Activated CD4-positive, alpha-beta T cell treated with anti-CD3 and anti-CD28 coated beads, Interleukin-2, amount 50 U/mL, for 16 hours (primary cell): Measurements from ENCODE around the gene MYO1A.
"Not testable (repeated sequence)": the region's sequence is repeated elsewhere in the genome, so short reads cannot be mapped to it uniquely, and the experiment has no call there.

Experiments
- DNase-seq: peaks from one replicate; pipeline ENCODE4 v3.0.0-alpha.2; 2020

The MYO1A gene

GRCh38 chr12:56991319-56992246, 58.3 kb downstream of the MYO1A start:
- DNase-seq, result no peak

GRCh38 chr12:56990648-56991318, 59.1 kb downstream of the MYO1A start:
- DNase-seq, result no peak

GRCh38 chr12:56989861-56990610, 59.9 kb downstream of the MYO1A start:
- DNase-seq, result no peak

- no peak for DNase-seq
Measured at GRCh38 chr12:56988207-56988739, 61.7 kb downstream of the MYO1A start.

DNA sequence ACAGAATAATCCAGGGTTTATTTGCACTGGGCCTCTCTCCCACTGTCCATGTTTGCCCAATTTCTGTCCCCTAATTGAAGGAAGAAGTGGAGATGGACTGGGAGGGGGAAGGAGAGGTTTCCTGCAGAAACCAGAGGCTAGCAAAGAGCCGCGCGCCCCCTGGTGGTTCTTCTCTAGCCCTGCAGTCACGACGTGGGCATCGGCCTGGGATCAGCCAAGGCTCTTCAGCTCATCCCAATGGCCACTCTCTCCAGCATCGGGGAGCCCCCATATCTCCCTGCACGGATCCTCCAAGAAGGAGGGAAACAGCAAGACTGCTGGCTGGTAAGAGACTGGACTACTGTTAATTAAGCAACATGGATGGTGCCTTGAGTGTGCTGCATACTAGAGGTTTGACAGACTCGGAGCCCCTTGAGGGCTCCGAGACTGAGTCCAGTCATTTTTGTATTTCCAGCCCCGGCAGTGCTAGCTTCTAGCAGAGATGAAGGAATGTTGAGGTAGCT, 62.3 kb downstream of the MYO1A start:
- peak; percentile 71 for DNase-seq

DNA sequence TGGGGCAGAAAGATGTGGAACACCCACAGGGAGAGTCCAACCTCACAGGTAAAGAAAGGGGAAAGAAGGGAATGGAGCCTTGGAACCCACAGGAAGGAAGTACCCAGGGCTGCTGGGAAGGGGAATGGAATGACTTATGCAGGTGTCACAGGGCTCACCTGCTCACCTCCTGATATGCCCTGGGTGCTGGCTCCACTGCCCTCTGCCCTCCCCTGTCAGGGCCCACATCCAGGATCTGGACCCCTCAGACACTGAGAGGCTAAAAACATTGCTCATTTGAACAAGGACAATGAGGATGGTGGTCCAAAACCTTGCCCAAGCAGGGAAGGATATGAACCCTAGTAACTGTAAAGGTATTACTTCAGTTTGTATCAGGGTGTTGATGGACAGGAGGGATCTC, 62.9 kb downstream of the MYO1A start:
- no peak for DNase-seq

DNA sequence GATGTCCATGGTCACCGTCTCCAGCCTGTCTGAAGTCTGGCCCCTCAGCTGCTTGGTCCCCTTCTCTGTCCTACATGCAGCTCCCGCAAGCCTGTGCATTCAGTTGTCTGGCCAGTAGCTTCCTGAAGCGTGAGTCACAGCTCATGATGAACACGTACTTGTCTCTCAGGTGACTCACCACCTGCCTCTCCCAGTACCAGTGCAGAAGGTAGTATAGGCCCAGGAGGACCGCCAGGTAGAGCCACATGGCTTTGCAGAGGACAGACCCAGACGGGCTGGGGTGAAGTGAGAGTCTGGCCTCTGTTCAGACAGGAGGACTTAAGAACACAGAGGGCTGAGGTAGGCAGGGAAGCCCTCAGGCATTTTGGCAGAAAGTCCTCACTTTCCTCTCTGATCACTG, 64.2 kb downstream of the MYO1A start:
- not testable (repeated sequence) for DNase-seq

- DNase-seq, result no peak
Measured at GRCh38 chr12:56983386-56983785, 66.5 kb downstream of the MYO1A start.

- not testable (repeated sequence) for DNase-seq
Measured at GRCh38 chr12:56982578-56983236, 67.2 kb downstream of the MYO1A start.

DNA sequence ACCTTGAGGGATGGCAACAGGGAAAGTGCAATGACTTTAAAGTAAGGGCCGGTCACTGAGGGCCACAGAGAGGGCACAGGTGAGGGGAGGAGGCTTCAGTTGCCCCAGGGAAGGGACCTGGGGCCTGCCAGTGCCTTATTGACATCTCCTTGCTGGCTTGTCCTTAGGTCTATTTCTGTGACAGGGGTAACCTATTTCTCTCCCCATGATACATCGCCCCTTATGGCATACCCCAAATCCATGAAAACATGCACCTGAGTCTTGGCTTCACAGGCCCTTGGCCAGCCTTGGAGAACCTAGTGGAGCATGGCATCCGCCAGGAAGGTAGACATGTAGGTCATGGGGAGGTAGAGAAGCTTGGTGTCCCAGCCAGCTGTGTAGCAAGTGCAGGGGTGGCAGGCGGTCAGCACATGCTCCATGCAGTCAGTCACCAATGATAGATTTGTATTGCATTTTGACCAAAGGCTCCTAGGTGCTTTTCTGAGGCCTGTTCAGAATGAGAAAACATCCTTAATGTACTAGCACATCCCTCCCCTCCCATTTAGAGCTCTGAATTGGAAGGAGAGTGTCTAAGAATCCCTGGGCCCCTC, 68.9 kb downstream of the MYO1A start:
- DNase-seq, result no peak

- no peak for DNase-seq
Measured at GRCh38 chr12:56980268-56980667, 69.7 kb downstream of the MYO1A start.

DNA sequence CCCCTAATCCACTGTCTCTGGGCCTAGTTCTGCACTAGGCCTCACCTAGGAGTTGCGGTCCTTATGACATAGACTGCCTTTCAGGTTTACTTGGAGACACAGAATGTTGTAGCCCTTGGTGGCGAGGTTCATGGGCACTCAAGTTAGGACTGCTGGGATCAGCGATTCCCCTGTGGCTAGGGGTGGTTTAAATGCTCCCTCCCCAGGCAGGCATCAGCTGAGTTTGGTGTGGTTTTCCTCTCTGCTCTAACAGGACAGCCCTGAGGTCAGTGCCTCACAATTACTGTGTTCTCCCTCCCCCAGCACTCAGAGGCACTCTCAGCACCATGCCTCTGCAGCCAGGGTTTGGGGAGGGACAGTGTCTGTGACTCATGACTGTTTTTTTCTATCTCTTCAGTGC, 70.3 kb downstream of the MYO1A start:
- no peak for DNase-seq
